Liver (tissue), 4 donors: Measurements from ENCODE around the gene TMEM154. TPM values are rescaled to one million over a fixed set of nuclear protein-coding genes. Genes with fewer than 3 reads are reported as not detected.

Experiments used
- polyA plus RNA-seq, 2 donors: library from polyadenylated mRNA; stranded (reverse) in 1 of 2; unstranded in 1 of 2; fragments of 200-250 nt in 1 of 2; fragments of >200 nt in 1 of 2; fragmentation: Nextera tagmentation in 1 of 2; extraction: Ambion mirVana in 1 of 2; gene quantifications; one replicate each; pipeline versions ENCODE4 v1.2.1 to v1.2.3, GENCODE V29; 2013 to 2015
- total RNA-seq, 2 donors: library from RNA; depleted of rRNA; stranded (reverse); fragments of >200 nt; gene quantifications; one replicate each; pipeline ENCODE4 v1.2.3, GENCODE V29; 2014
- donor health status: healthy.
- donor health status: healthy.
- donor health status: healthy.

The TMEM154 gene
- total and polyA plus RNA-seq, 4 donors: 0.32 to 4.4 (median 2.3) TPM

Other genes starting within 250 kb of the TMEM154 start
- 10 to 100 TPM; 22.9 to 56.9 TPM for gene FBXW7, start 143.9 kb downstream of the TMEM154 start, total RNA-seq
- 1 to 10 TPM; 4.0 to 9.3 TPM for gene FBXW7, start 143.9 kb downstream of the TMEM154 start, polyA plus RNA-seq
- under 1 TPM; 0.33 to 0.42 TPM for gene TIGD4, start 99.7 kb upstream of the TMEM154 start, total RNA-seq
- under 1 TPM; 0.02 to 0.13 TPM for gene TIGD4, start 99.7 kb upstream of the TMEM154 start, polyA plus RNA-seq
- gene ARFIP1, start 100.0 kb upstream of the TMEM154 start, total RNA-seq: 10 to 100 TPM; 16.3 to 16.8 TPM
- gene ARFIP1, start 100.0 kb upstream of the TMEM154 start, polyA plus RNA-seq: 10 to 100 TPM in 1 of 2 donors, 1 to 10 TPM in 1; 6.8 to 13.4 TPM